GM23338 (cell line): ENCODE results near the gene SPDYE2. TPM values are rescaled to one million over a fixed set of nuclear protein-coding genes. Genes with fewer than 3 reads are reported as not detected.
"Not testable (repeated sequence)": the region's sequence is repeated elsewhere in the genome, so short reads cannot be mapped to it uniquely, and the experiment has no call there.

ENCODE experiments used
- ATAC-seq: fragments of 200-7000 bp; cut with Tn5 transposase; 3 replicates; pipeline ENCODE4 v1.9.1; 2020
- DNase-seq: peaks from one replicate; pipeline ENCODE4 v3.0.0-alpha.2; 2015; ENCODE audit warnings: low spot score
- H2AFZ ChIP-seq: fragments of 200-600 bp; sonication (generic); 2 replicates; pipeline ENCODE4 v1.8.0; 2016; ENCODE audit warnings: antibody characterized with exemption, mild to moderate bottlenecking, moderate library complexity
- H3F3A ChIP-seq: fragments of 200-600 bp; sonication (generic); replicated peaks from 2 replicates; pipeline ENCODE4 v1.8.0; 2017; ENCODE audit warnings: antibody characterized with exemption, mixed run types, low read depth
- H3K27ac ChIP-seq: fragments of 200-600 bp; sonication (generic); 2 replicates; pipeline ENCODE4 v1.6.1; 2016; ENCODE audit warnings: low read depth
- H3K27me3 ChIP-seq: fragments of 200-600 bp; sonication (generic); 2 replicates; pipeline ENCODE4 v1.8.0; 2016; ENCODE audit warnings: mild to moderate bottlenecking, mixed run types, moderate library complexity; ENCODE audit not compliant: insufficient read depth
- H3K36me3 ChIP-seq: fragments of 200-600 bp; sonication (generic); 2 replicates; pipeline ENCODE4 v1.8.0; 2016; ENCODE audit warnings: mild to moderate bottlenecking; ENCODE audit not compliant: insufficient read depth
- H3K4me1 ChIP-seq: fragments of 200-600 bp; sonication (generic); 2 replicates; pipeline ENCODE4 v1.8.0; 2016; ENCODE audit warnings: mild to moderate bottlenecking, moderate library complexity; ENCODE audit not compliant: insufficient read depth
- H3K4me2 ChIP-seq: fragments of 200-600 bp; sonication (generic); 2 replicates; pipeline ENCODE4 v1.7.1; 2017; ENCODE audit warnings: mixed run types
- H3K4me3 ChIP-seq: fragments of 200-600 bp; sonication (generic); 2 replicates; pipeline ENCODE4 v1.6.1; 2016; ENCODE audit warnings: mixed run types
- H3K79me2 ChIP-seq: fragments of 200-600 bp; sonication (generic); replicated peaks from 2 replicates; pipeline ENCODE4 v1.8.0; 2017; ENCODE audit warnings: mild to moderate bottlenecking; ENCODE audit not compliant: insufficient read depth
- H3K9me2 ChIP-seq: fragments of 200-600 bp; sonication (generic); 2 replicates; pipeline ENCODE4 v1.8.0; 2017; ENCODE audit not compliant: insufficient read depth
- H4K20me1 ChIP-seq: fragments of 200-600 bp; sonication (generic); replicated peaks from 2 replicates; pipeline ENCODE4 v1.8.0; 2017; ENCODE audit warnings: mild to moderate bottlenecking; ENCODE audit not compliant: insufficient read depth
- H3K27ac Mint-ChIP-seq: 2 replicates; pipeline ENCODE4 v1.8.0; 2020; ENCODE audit warnings: inconsistent platforms, mild to moderate bottlenecking, moderate library complexity, mixed read lengths
- H3K27me3 Mint-ChIP-seq: 3 replicates; pipeline ENCODE4 v1.8.0; 2022; ENCODE audit warnings: low read depth, mild to moderate bottlenecking, moderate library complexity, mixed read lengths, inconsistent platforms; ENCODE audit not compliant: insufficient read depth, poor library complexity
- H3K36me3 Mint-ChIP-seq: 3 replicates; pipeline ENCODE4 v1.8.0; 2021; ENCODE audit warnings: low read depth, mild to moderate bottlenecking, inconsistent platforms, moderate library complexity, mixed read lengths
- H3K4me1 Mint-ChIP-seq: 3 replicates; pipeline ENCODE4 v1.8.0; 2020; ENCODE audit warnings: mild to moderate bottlenecking, inconsistent platforms, mixed read lengths
- H3K4me3 Mint-ChIP-seq: 3 replicates; pipeline ENCODE4 v1.8.0; 2021; ENCODE audit warnings: moderate library complexity, mild to moderate bottlenecking, inconsistent platforms, mixed read lengths
- H3K9me3 Mint-ChIP-seq: 3 replicates; pipeline ENCODE4 v1.8.0; 2020; ENCODE audit warnings: moderate library complexity, mild to moderate bottlenecking, inconsistent platforms, mixed read lengths
- long read RNA-seq: library from polyadenylated mRNA; unstranded; transcript quantifications from one replicate; pipeline ENCODE4 v2.0.0, GENCODE V29; 2020; ENCODE audit not compliant: unreplicated experiment
- polyA plus RNA-seq: library from polyadenylated mRNA; unstranded; fragments of >200 nt; fragmentation: Nextera tagmentation; extraction: Ambion mirVana; gene quantifications from 2 replicates; pipeline ENCODE4 v1.2.1, GENCODE V29; 2016
- total RNA-seq: library from RNA; depleted of rRNA; stranded (reverse); fragments of >200 nt; shearing (Covaris generic); gene quantifications from 2 replicates; pipeline ENCODE4 v1.2.3, GENCODE V29; 2014; rRNA removed

SPDYE2 gene
- not detected in 2 replicates for total RNA-seq
- 0.79 and 1.0 TPM in 2 replicates for polyA plus RNA-seq
- long read RNA-seq = 0 reads

- not testable (repeated sequence) for H3K27ac ChIP-seq, ATAC-seq, H4K20me1 ChIP-seq, H3K9me2 ChIP-seq, H3K36me3 ChIP-seq, H3K79me2 ChIP-seq, H3K27ac Mint-ChIP-seq, H3K4me3 Mint-ChIP-seq, H2AFZ ChIP-seq, DNase-seq, H3K4me2 ChIP-seq, H3K4me1 ChIP-seq, H3K27me3 Mint-ChIP-seq, H3F3A ChIP-seq, H3K4me3 ChIP-seq, H3K9me3 Mint-ChIP-seq, H3K36me3 Mint-ChIP-seq, H3K27me3 ChIP-seq, H3K4me1 Mint-ChIP-seq
Measured at GRCh38 chr7:102550808-102551422, at the start of gene SPDYE2. Gene SPDYE2, plus strand, starts transcription at chr7:102551226. Its CDS starts 2,030 bp downstream, at chr7:102553256.

- not testable (repeated sequence) for H3K79me2 ChIP-seq, H3K36me3 Mint-ChIP-seq, H3K27me3 ChIP-seq, H3K4me2 ChIP-seq, H3K9me2 ChIP-seq, DNase-seq, H3K36me3 ChIP-seq, H3K27me3 Mint-ChIP-seq, H3F3A ChIP-seq, H3K4me1 Mint-ChIP-seq, H3K27ac ChIP-seq, H3K4me1 ChIP-seq, H3K9me3 Mint-ChIP-seq, H3K4me3 ChIP-seq, H2AFZ ChIP-seq, ATAC-seq, H3K27ac Mint-ChIP-seq, H3K4me3 Mint-ChIP-seq, H4K20me1 ChIP-seq
Measured at GRCh38 chr7:102503141-102503540, 47.9 kb upstream of the SPDYE2 start.

GRCh38 chr7:102505298-102506185 is 45.5 kb upstream of the SPDYE2 start:
- H4K20me1 ChIP-seq, H3K4me1 ChIP-seq, H3F3A ChIP-seq, H3K4me3 Mint-ChIP-seq, H3K27ac ChIP-seq, H3K4me3 ChIP-seq, H3K27me3 Mint-ChIP-seq, H2AFZ ChIP-seq, H3K9me3 Mint-ChIP-seq, H3K27me3 ChIP-seq, H3K27ac Mint-ChIP-seq, DNase-seq, H3K9me2 ChIP-seq, H3K4me2 ChIP-seq, H3K36me3 Mint-ChIP-seq, H3K36me3 ChIP-seq, H3K79me2 ChIP-seq, H3K4me1 Mint-ChIP-seq: not testable (repeated sequence)
- ATAC-seq = peak; percentile 48; the same call in 2 of the 3 replicates

- not testable (repeated sequence) for H3K9me3 Mint-ChIP-seq, H3K4me2 ChIP-seq, H3K27me3 ChIP-seq, H3K4me3 Mint-ChIP-seq, DNase-seq, H3F3A ChIP-seq, H3K4me1 ChIP-seq, ATAC-seq, H3K9me2 ChIP-seq, H3K4me3 ChIP-seq, H3K27me3 Mint-ChIP-seq, H3K79me2 ChIP-seq, H3K4me1 Mint-ChIP-seq, H3K36me3 ChIP-seq, H3K27ac ChIP-seq, H3K27ac Mint-ChIP-seq, H4K20me1 ChIP-seq, H2AFZ ChIP-seq, H3K36me3 Mint-ChIP-seq
Measured at GRCh38 chr7:102507410-102508088, 43.5 kb upstream of the SPDYE2 start.

- not testable (repeated sequence) for H3K9me3 Mint-ChIP-seq, H3K36me3 Mint-ChIP-seq, H3K27me3 Mint-ChIP-seq, H3K4me3 Mint-ChIP-seq, H3K9me2 ChIP-seq, H3K36me3 ChIP-seq, H3F3A ChIP-seq, ATAC-seq, H2AFZ ChIP-seq, H3K4me2 ChIP-seq, H3K4me3 ChIP-seq, H3K27ac ChIP-seq, H4K20me1 ChIP-seq, DNase-seq, H3K27me3 ChIP-seq, H3K27ac Mint-ChIP-seq, H3K4me1 Mint-ChIP-seq, H3K4me1 ChIP-seq, H3K79me2 ChIP-seq
Measured at GRCh38 chr7:102510575-102510974, 40.5 kb upstream of the SPDYE2 start.

GRCh38 chr7:102511860-102512522 is 39.0 kb upstream of the SPDYE2 start:
- DNase-seq, H2AFZ ChIP-seq, H3K36me3 Mint-ChIP-seq, H3K4me3 ChIP-seq, H3K9me2 ChIP-seq, H3K4me3 Mint-ChIP-seq, H3K27ac ChIP-seq, H3K4me2 ChIP-seq, H3K79me2 ChIP-seq, H3K27ac Mint-ChIP-seq, H3K27me3 ChIP-seq, H3K9me3 Mint-ChIP-seq, H3K4me1 ChIP-seq, H3K36me3 ChIP-seq, H3K27me3 Mint-ChIP-seq, H4K20me1 ChIP-seq, H3K4me1 Mint-ChIP-seq, H3F3A ChIP-seq: not testable (repeated sequence)
- peak; percentile 74 for ATAC-seq
